A549 treated with AZD2906 at 1 μM for 4 hours (cell line): Measurements from ENCODE around the gene HDAC10. TPM values are rescaled to one million over a fixed set of nuclear protein-coding genes. Genes with fewer than 3 reads are reported as not detected.

Experiments used
- total RNA-seq: library from RNA; stranded (reverse); fragments of 200-300 nt; extraction: Qiagen RNA extraction; gene quantifications from 5 replicates; pipeline ENCODE4 v1.2.3, GENCODE V29; 2022

Gene HDAC10, protein sequence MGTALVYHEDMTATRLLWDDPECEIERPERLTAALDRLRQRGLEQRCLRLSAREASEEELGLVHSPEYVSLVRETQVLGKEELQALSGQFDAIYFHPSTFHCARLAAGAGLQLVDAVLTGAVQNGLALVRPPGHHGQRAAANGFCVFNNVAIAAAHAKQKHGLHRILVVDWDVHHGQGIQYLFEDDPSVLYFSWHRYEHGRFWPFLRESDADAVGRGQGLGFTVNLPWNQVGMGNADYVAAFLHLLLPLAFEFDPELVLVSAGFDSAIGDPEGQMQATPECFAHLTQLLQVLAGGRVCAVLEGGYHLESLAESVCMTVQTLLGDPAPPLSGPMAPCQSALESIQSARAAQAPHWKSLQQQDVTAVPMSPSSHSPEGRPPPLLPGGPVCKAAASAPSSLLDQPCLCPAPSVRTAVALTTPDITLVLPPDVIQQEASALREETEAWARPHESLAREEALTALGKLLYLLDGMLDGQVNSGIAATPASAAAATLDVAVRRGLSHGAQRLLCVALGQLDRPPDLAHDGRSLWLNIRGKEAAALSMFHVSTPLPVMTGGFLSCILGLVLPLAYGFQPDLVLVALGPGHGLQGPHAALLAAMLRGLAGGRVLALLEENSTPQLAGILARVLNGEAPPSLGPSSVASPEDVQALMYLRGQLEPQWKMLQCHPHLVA
- total RNA-seq = 6.4 to 12.9 TPM (median 10.2 TPM) in 5 replicates

DNA sequence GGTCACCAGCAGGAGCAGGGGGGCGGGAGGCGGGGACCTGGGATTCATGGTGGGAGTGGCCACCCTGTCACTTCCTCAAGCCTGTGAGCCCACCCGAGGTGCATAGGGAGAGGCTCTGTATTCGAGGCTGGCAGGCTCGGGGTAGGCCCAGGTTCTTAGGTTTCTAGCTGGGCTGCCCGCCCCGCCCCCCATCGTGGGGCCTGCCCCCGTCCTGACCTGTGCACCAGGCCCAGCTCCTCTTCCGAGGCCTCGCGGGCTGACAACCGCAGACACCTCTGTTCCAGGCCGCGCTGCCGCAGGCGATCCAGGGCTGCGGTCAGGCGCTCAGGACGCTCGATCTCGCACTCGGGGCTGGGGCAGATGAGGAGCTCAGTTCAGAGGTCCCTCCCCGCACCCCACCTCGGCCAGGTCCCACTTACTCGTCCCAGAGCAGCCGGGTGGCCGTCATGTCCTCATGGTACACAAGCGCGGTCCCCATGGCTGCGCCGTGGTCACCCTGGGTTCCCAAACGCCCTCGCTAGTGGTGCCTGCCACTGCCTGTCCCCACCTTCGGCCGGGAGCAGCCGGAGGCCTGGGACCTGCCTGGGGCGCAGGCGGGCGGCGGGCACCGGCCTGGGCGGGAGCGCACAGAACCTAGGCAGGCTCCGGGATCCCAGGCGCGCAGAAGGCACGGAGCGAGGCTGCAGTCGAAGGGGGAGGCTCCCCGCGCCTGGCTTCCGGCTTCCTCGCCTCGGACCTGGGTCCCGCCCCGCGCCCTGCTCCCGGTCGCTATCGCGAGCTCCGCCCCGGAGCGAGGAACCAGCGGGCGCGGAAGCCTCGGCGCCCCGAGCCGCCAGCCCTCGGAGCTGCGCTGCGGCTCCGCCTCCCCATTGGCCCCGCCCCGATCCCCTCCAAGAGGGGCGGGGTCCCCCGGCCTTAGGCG is at the start of gene HDAC10:
Gene HDAC10 (minus strand): TSS at position 711 of the 922 bp plus-strand sequence. CDS start 233 bp downstream, at position 478.

DNA sequence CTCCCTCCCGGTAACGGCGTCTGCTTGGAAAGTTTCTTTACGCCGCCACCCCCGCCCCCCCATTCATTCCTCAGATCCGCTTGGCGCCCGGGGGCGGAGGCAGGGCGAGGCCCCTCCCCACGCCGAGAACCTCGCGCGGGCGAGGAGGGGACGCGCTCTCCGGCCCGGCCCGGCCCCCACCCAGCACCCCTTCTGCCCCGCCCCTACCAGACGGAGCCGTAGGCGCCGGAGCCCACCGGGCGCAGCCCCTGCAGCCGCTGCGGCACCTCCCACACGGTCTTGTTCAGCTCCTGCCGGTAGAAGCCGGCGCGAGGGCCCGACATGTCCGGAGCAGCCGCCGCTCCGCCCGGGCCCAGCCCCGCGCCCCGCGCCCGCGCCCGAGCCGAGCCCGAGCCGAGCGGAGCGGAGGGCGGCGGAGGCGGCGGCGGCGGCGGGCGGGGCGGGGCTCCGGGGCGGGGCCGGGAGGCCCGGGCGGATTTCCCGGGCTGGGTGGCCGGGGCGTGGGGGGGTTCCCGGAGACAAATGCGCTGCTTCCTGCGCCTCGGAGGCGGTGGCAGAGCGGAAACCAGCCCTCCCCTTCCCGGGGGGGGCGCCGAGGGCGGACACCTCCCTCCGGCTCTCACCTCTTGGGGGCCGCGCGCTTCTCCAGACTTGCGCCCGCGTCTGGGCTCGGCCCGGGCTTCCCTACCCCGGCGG is 19.1 kb upstream of the HDAC10 start, which contains the start of gene MAPK11:
Gene MAPK11 (minus strand): TSS at position 411 of the 696 bp plus-strand sequence. CDS start 88 bp downstream, at position 323.

DNA sequence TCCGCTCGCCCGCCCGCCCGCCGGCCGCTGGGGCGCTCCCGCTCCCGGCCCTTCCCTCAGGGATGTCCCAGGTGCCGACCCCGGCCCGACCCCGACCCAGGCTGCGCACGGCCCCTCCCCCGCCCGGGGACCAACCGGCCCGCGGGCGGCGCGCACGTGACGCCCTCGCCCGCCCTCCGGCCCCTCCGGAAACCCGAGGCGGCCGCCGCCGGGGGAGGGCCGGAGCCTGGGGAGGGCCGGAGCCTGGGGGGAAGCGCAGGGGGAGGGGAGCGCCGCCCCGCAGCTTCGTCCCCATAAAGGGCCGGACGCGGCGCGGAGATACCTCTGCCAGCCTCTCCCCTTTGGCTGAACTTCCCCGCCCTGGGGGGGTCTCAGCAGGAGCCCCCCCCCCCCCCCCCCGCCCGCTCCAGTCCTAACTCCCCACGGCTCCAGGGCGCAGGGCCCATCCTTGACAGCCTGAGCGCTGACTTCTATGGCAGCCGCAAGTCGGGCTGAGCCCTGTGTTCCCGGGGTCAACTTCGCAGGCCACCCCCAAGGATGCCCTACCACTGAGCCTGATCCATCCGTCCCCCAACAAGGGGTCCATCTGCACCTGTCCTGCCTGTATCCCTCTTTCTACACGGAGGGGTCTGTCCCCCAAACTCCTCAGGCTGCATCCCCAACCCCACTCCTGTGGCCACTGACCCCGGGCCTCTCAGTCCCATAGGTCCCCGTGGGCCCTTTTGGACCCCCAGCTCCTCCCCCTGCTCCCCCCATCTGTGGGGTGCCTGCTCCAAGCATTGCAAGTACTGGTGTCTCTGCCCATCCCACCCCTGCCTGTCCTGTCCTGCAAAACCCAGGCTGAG is 10.8 kb upstream of the HDAC10 start, which contains the start of gene MAPK12:
Gene MAPK12 (minus strand): TSS at position 69 of the 845 bp plus-strand sequence. CDS start 174 bp downstream, outside the sequence.

DNA sequence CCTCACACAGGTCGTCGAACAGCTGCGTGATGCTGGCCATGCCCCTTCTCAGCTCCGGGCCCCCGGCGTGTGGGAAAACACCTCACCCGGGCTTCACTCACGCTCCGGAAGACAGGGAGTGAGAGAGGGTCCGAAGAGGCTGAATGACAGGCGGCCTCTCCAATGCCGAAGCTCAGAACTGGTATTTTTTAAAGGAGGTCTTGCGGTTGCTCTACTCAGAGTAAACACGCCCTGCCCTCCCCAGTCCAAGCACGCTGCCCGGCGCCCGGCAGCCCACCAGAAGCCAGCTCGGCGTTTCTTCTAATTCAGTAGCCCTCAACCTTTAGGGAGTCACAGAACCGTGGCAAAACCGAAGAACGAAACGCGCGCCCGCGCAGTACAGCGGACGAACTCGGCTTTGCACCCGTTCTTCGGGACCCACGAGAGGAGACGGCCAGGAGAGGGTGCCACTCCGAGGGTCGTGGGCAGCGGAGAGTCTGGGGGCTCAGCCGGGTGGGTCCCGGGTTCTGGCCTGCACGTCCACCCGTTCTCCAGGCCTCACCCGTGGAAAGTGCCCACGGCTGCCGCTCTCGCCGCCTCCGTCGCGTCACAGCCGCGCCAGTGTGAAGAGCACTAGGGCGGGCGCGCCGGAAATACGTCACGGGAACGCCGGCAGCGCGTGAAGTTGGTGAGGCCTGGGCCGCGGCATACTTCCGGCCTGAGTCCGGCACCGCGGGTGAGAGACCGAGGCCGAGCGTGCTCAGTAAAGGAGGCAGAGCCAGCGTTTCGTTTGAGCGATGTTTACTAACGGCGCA is 6.4 kb downstream of the HDAC10 start, which contains the start of gene TUBGCP6:
Gene TUBGCP6 (minus strand): TSS at position 604 of the 794 bp plus-strand sequence. CDS start 564 bp downstream, at position 40.

DNA sequence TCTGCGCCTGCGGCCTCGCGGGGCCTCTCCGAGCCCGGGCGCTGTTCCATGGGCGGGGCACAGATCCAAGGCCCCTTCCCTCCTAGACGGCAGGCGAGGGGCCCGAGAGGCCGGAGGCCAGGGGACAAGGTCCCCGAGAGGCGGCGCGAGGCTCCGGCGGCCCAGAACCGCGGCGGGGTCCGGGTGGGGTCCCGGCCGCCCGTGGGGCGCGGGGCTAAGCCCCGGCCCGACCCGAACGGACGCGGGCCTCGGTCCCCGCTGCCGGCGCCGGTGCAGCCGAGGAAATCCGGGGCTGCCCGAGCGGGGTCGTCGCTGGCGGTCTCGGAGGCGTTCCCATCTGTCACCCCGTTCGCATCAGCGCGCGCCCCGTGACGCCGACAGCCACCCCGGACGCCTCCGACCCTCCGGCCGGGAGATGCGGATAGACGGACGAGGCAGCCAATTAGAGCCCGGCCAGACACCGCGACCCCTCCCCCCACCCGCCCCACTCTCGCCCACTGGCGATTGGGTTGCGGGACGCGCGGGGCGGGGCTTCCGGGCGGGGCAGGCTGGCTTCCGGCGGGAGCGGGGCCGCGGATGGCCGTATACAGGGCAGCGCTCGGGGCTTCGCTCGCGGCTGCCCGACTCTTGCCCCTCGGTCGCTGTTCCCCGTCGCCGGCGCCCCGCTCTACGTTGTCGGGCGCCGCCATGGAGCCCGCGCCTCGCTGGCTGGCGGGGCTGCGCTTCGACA is 50.4 kb downstream of the HDAC10 start, which contains the start of gene SELENOO:
Gene SELENOO (plus strand): TSS at position 551 of the 730 bp plus-strand sequence. CDS start 26 bp downstream, at position 577.

Other genes with a start within 250 kb of the HDAC10 start
- 0.02 to 0.08 TPM (median 0.04 TPM) in 5 replicates for gene IL17REL, start 238.5 kb downstream of the HDAC10 start, total RNA-seq
- gene TTLL8, start 193.0 kb downstream of the HDAC10 start, total RNA-seq = not detected in 5 replicates
- 0.02 to 0.06 TPM (median 0.06 TPM) in 3 of 5 replicates, not detected in the others for gene MLC1, start 165.8 kb downstream of the HDAC10 start, total RNA-seq
- gene MOV10L1, start 161.3 kb downstream of the HDAC10 start, total RNA-seq = not detected in 5 replicates
- 5.3 to 6.6 TPM (median 5.8 TPM) in 5 replicates for gene PANX2, start 80.5 kb downstream of the HDAC10 start, total RNA-seq
- 23.2 to 37.9 TPM (median 34.9 TPM) in 5 replicates for gene TRABD, start 65.4 kb downstream of the HDAC10 start, total RNA-seq
- 12.7 to 20.2 TPM (median 19.4 TPM) in 5 replicates for gene SELENOO, start 50.3 kb downstream of the HDAC10 start, total RNA-seq
- 5.6 to 12.2 TPM (median 9.3 TPM) in 5 replicates for gene TUBGCP6, start 6.2 kb downstream of the HDAC10 start, total RNA-seq
- gene MAPK12, start 10.4 kb upstream of the HDAC10 start, total RNA-seq = 18.5 to 29.4 TPM (median 25.3 TPM) in 5 replicates
- 5.1 to 8.9 TPM (median 7.7 TPM) in 5 replicates for gene MAPK11, start 19.1 kb upstream of the HDAC10 start, total RNA-seq
- gene PLXNB2, start 56.4 kb upstream of the HDAC10 start, total RNA-seq = 93.5 to 117 TPM (median 111 TPM) in 5 replicates
- gene DENND6B, start 75.7 kb upstream of the HDAC10 start, total RNA-seq = 2.4 to 3.6 TPM (median 3.2 TPM) in 5 replicates
- gene PPP6R2, start 92.1 kb upstream of the HDAC10 start, total RNA-seq = 9.9 to 13.3 TPM (median 12.8 TPM) in 5 replicates
- gene SBF1, start 223.8 kb upstream of the HDAC10 start, total RNA-seq = 19.2 to 26.3 TPM (median 23.1 TPM) in 5 replicates
- gene ADM2, start 230.3 kb upstream of the HDAC10 start, total RNA-seq = 0.41 to 0.63 TPM (median 0.57 TPM) in 5 replicates
- gene MIOX, start 235.6 kb upstream of the HDAC10 start, total RNA-seq = 0.05 TPM in 1 of 5 replicates, not detected in the others